GM19239 (cell line): Measurements from ENCODE around the gene PRM1.

Experiments
- DNase-seq: peaks from one replicate; pipeline ENCODE4 v3.0.0; 2011; ENCODE audit warnings: low spot score; ENCODE audit not compliant: insufficient read length
- FAIRE-seq: peaks from 2 replicates; lab custom pipeline; 2011; peaks lifted over from hg19 to GRCh38; lab: Jason Lieb, UNC

PRM1 gene

GRCh38 chr16:11276143-11276895 is 4.8 kb downstream of the PRM1 start, which contains the start of gene PRM2:
Gene PRM2, minus strand, starts transcription at chr16:11276480. Its CDS starts 110 bp downstream, at chr16:11276370.
- FAIRE-seq (no peak), DNase-seq (no peak)

- FAIRE-seq, result no peak
- DNase-seq, result no peak
Observed at GRCh38 chr16:11274964-11275363, 6.2 kb downstream of the PRM1 start.

DNA sequence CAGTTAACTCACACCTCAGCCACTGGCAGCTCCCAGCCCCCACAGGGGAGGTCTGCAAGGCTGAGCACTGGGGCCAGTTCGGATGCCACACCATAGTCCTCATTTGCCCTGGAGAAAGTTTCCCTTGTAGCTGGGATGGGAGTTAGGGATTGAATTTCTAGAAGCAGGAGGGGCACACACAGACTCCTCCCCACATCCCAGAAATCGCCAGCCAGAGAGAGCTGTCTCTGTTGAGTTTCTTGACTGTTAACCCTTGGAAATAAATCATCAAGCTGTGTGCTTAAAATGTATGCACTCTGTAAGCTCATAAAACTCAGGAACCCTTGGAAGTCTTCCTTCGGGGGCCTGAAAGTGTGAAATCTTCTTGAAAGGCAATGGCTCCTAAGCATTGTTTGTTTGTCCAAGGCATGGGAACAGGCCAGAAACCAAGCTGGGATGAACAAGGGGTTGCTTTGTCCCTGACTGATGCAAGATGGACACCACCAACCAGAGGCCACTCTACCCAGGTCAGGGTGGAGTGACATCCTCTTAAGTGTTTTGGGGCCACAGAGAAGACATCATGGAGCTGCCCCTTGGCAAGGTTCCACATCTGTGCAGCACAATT is 7.3 kb downstream of the PRM1 start:
- DNase-seq, result no peak
- FAIRE-seq, result no peak

- FAIRE-seq, result no peak
- DNase-seq, result no peak
Observed at GRCh38 chr16:11272921-11273720, 8.0 kb downstream of the PRM1 start, which contains the start of gene PRM3. Gene PRM3, minus strand, starts transcription at chr16:11273629. Its CDS starts 34 bp downstream, at chr16:11273595.

DNA sequence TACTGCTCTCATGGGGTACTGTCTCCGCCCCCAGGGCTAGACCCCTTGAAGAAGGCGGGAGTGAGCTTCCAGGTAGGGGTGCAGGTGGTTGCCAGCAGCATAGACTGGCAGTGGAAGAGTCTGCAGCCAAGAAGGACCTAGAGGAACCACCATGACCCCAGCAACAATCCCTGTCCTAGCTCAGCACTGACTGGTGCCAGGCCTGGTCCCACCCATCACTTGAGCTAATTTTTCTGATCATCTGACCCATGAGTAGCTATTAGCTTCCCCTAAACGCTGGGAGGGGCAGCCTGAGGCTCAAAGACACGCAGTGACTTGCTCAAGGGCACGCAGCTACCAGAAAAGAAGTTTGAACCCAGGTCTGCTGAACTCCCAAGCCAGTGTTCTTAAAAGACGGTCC is 8.6 kb downstream of the PRM1 start:
- DNase-seq (no peak), FAIRE-seq (no peak)

DNA sequence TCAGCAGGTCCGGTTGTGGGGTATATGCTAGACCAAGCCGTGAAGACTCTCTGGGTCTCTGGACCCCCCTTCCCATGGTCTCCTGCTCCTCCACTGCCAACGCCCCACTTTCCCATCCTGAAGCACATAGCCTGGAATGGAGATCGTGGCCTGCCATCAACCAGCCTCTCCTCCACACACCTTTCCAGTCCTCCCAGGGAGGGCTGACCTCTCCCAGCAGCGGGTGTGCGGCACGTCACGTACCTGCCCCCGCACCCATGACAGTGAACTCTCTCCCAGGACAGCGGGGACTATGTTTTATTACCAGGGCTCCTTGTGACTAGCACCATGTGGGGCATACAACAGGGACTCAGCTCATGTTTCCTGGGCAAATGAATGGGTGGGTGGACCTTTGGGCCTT is 9.5 kb downstream of the PRM1 start:
- FAIRE-seq (no peak), DNase-seq (no peak)

DNA sequence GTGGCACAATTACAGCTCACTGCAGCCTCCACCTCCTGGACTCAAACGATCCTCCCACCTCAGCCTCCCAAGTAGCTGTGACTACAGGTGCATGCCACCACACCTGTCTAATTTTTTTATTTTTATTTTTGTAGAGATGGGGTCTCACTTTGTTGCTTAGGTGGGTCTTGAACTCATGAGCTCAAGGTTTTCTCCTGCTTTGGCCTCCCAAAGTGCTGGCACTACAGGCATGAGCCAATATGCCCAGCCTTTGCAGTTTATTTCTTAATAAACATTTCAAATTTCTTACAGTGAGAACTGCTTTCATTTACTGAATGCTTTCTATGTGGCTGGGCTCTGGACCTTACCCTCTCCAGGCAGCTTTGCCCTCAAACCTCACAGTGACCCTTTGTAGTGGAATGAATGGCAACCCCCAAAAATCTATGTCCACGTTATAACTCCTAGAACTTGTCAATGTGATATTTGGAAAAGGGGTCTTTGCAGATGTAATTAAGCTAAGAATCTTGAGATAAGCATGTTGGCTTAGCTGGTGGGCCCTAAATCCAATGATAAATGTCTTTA is 10.4 kb downstream of the PRM1 start:
- FAIRE-seq, result no peak
- DNase-seq, result no peak

GRCh38 chr16:11268921-11269375 is 12.2 kb downstream of the PRM1 start, which contains the start of gene TNP2:
Gene TNP2, minus strand, starts transcription at chr16:11269325. Its CDS starts 63 bp downstream, at chr16:11269262.
- no peak for DNase-seq
- no peak for FAIRE-seq

- FAIRE-seq (no peak), DNase-seq (no peak)
Observed at GRCh38 chr16:11265124-11265523, 16.0 kb downstream of the PRM1 start.

DNA sequence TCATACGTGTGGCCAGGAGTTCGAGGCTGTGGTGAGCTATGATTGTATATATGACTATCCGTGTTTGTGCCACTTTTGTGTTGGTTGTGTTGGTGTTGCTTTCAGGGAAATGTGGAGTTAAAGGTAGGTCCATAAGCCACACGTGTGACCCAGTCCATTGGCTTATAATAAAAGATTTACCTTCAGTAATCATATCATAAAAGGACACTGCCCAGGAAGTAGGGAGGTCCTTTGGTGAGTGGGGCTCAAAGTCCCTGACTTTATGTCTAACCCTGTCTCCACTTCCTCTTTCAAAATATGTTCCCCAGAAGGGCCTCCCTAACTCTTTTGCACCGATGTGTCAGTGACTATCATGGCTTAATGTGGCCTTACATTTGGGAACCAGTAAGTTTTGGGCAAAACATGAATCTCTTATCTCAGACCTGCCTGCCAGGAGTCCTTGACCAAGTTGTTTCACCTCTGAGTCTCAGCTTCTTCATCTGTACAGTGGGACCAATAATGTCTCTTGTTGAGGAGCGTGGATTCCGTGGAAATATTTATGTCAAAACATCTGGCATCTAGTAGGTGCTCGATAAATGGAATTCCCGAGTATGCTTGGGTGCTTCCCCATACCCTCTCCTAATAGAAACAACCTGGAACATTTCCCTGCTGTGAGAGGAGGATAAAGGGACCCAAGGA is 16.8 kb downstream of the PRM1 start:
- no peak for DNase-seq
- peak; percentile 40 for FAIRE-seq

GRCh38 chr16:11263737-11264136 is 17.4 kb downstream of the PRM1 start:
- peak; percentile 71 for FAIRE-seq
- no peak for DNase-seq

- FAIRE-seq (no peak), DNase-seq (no peak)
Observed at GRCh38 chr16:11262915-11263314, 18.2 kb downstream of the PRM1 start.

DNA sequence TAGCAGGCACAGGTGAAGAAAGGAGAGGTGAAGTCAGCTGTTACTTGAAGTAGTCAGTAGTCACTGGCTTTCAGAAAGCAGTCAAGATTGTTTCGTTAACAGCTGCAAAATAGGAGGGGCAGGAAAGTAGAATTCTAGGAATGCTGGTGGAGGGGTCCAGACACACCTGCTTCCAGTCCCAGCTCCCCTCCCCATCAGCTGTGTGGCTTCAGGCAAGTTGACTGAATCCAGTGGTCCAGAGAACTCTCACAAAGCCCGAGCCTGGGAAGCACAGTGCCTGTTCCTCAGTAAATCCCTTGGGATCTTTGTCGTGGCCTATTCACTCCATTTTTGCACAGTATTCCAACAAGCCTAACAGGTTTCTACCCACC is 20.5 kb downstream of the PRM1 start:
- no peak for FAIRE-seq
- no peak for DNase-seq

GRCh38 chr16:11259655-11260595 is 21.2 kb downstream of the PRM1 start:
- no peak for DNase-seq
- no peak for FAIRE-seq

DNA sequence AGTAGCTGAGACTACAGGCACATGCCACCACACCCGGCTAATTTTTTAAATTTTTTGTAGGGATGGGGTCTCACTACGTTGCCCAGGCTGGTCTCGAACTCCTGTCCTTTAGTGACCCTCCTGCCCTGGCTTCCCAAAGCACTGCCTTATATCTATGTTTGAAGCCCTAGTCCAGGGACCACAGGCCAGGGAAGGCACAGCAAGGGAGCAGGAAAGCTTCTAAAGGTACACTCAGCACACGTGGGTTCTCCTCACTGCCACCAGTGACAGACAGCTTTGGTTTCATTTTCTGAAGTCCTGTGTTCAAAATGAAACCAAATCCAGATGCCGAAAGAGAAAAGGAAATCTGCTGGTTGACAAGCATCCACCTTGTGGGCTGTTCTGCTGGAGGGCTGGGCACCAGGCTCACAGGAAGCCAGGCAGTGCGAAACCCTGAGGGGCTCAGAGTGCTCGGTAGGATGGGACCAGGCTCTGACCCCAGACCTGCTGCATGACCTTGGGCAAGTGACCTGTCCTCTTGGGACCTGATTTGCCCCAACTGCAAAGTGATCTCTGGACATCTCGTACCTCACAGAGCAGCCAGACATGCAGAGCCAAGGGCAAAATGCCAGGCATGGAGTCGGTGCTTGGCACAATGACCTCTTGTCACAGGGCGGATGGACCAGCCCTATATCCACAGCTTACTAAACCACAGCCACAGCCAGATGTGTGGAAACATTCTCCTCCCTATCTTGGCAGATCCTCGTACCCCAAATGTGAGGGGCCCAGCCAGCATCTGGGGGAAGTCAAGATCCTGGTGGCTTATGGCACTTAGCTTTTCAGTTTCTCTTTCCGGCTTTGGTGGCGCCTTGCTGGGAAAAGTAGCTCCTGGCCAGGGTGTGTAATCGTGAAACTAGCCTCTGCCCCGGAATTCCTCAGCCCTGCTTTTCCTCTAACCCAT is 22.3 kb downstream of the PRM1 start:
- DNase-seq (peak; percentile 80), FAIRE-seq (peak; percentile 98)

- DNase-seq (no peak), FAIRE-seq (peak; percentile 82)
Observed at GRCh38 chr16:11257131-11257938, 23.8 kb downstream of the PRM1 start.

GRCh38 chr16:11256661-11257130 is 24.4 kb downstream of the PRM1 start:
- no peak for DNase-seq
- FAIRE-seq, result no peak
